T-helper 2 cell treated with Interferon-gamma antibody and Interleukin-4, amounts not matched to agents 5 μg/mL and 100 μg/mL, for 36 hours (primary cell): ENCODE results near the gene EMILIN2.

ENCODE experiments used
- DNase-seq: peaks from one replicate; pipeline ENCODE4 v3.0.0; 2021; ENCODE audit warnings: low spot score
- H3K27ac Mint-ChIP-seq: one replicate; pipeline ENCODE4 v1.8.0; 2021; ENCODE audit warnings: mild to moderate bottlenecking, mixed read lengths
- H3K27me3 Mint-ChIP-seq: one replicate; pipeline ENCODE4 v1.8.0; 2021; ENCODE audit warnings: low read depth, mixed read lengths
- H3K36me3 Mint-ChIP-seq: one replicate; pipeline ENCODE4 v1.8.0; 2021; ENCODE audit warnings: low read depth, mixed read lengths
- H3K4me1 Mint-ChIP-seq: one replicate; pipeline ENCODE4 v1.8.0; 2021; ENCODE audit warnings: low read depth, mixed read lengths
- H3K4me3 Mint-ChIP-seq: one replicate; pipeline ENCODE4 v1.8.0; 2022; ENCODE audit warnings: mild to moderate bottlenecking, moderate library complexity, mixed read lengths
- H3K9me3 Mint-ChIP-seq: one replicate; pipeline ENCODE4 v1.8.0; 2021; ENCODE audit warnings: mixed read lengths

EMILIN2 gene

GRCh38 chr18:2893056-2893455 is 46.2 kb downstream of the EMILIN2 start:
- Mint-ChIP-seq H3K36me3 (peaks cover 50% of the 10 kb centered on the region), H3K27ac (peak overlapping the region; percentile 73), H3K27me3 (no peaks in the 10 kb centered on the region), H3K9me3 (peaks cover 22% of the 10 kb centered on the region), H3K4me1 (peaks cover 47% of the 10 kb centered on the region), H3K4me3 (peak overlapping the region; percentile 67)
- DNase-seq, result no peak

- Mint-ChIP-seq H3K36me3 (peaks cover 48% of the 10 kb centered on the region), H3K9me3 (peaks cover 19% of the 10 kb centered on the region), H3K4me1 (peaks cover 50% of the 10 kb centered on the region), H3K4me3 (no peak overlapping the region), H3K27ac (no peak overlapping the region), H3K27me3 (no peaks in the 10 kb centered on the region)
- DNase-seq, result no peak
These were observed 46.9 kb downstream of the EMILIN2 start for GRCh38 chr18:2893676-2894075.

- H3K27ac Mint-ChIP-seq, result no peak overlapping the region
- H3K4me3 Mint-ChIP-seq, result no peak overlapping the region
- peaks cover 19% of the 10 kb centered on the region for H3K9me3 Mint-ChIP-seq
- no peaks in the 10 kb centered on the region for H3K27me3 Mint-ChIP-seq
- H3K4me1 Mint-ChIP-seq, result peaks cover 48% of the 10 kb centered on the region
- peaks cover 47% of the 10 kb centered on the region for H3K36me3 Mint-ChIP-seq
- no peak for DNase-seq
These were observed 47.5 kb downstream of the EMILIN2 start for GRCh38 chr18:2894131-2894840.

- Mint-ChIP-seq H3K27me3 (no peaks in the 10 kb centered on the region), H3K36me3 (peaks cover 42% of the 10 kb centered on the region), H3K4me1 (peaks cover 45% of the 10 kb centered on the region), H3K9me3 (peaks cover 14% of the 10 kb centered on the region), H3K4me3 (no peak overlapping the region), H3K27ac (peak overlapping the region; percentile 12)
- no peak for DNase-seq
These were observed 48.1 kb downstream of the EMILIN2 start for GRCh38 chr18:2894841-2895370.

- Mint-ChIP-seq H3K27ac (peak overlapping the region; percentile 12), H3K4me1 (peaks cover 40% of the 10 kb centered on the region), H3K27me3 (no peaks in the 10 kb centered on the region), H3K9me3 (peaks cover 12% of the 10 kb centered on the region), H3K36me3 (peaks cover 37% of the 10 kb centered on the region), H3K4me3 (no peak overlapping the region)
- no peak for DNase-seq
These were observed 48.6 kb downstream of the EMILIN2 start for GRCh38 chr18:2895391-2895790.

GRCh38 chr18:2896990-2897389 is 50.2 kb downstream of the EMILIN2 start:
- peaks cover 22% of the 10 kb centered on the region for H3K36me3 Mint-ChIP-seq
- H3K27me3 Mint-ChIP-seq, result no peaks in the 10 kb centered on the region
- H3K4me3 Mint-ChIP-seq, result no peak overlapping the region
- peaks cover 12% of the 10 kb centered on the region for H3K9me3 Mint-ChIP-seq
- H3K4me1 Mint-ChIP-seq, result peaks cover 24% of the 10 kb centered on the region
- no peak for DNase-seq
- H3K27ac Mint-ChIP-seq, result no peak overlapping the region

- H3K27me3 Mint-ChIP-seq, result no peaks in the 10 kb centered on the region
- peaks cover 12% of the 10 kb centered on the region for H3K9me3 Mint-ChIP-seq
- no peak overlapping the region for H3K27ac Mint-ChIP-seq
- no peak overlapping the region for H3K4me3 Mint-ChIP-seq
- DNase-seq, result no peak
- H3K4me1 Mint-ChIP-seq, result peaks cover 21% of the 10 kb centered on the region
- peaks cover 21% of the 10 kb centered on the region for H3K36me3 Mint-ChIP-seq
These were observed 50.8 kb downstream of the EMILIN2 start for GRCh38 chr18:2897448-2898185.

- H3K4me3 Mint-ChIP-seq, result no peak overlapping the region
- H3K4me1 Mint-ChIP-seq, result peaks cover 17% of the 10 kb centered on the region
- H3K36me3 Mint-ChIP-seq, result peaks cover 18% of the 10 kb centered on the region
- H3K27ac Mint-ChIP-seq, result peak overlapping the region; percentile 50
- DNase-seq, result no peak
- H3K9me3 Mint-ChIP-seq, result peaks cover 12% of the 10 kb centered on the region
- H3K27me3 Mint-ChIP-seq, result no peaks in the 10 kb centered on the region
These were observed 51.4 kb downstream of the EMILIN2 start for GRCh38 chr18:2898186-2898640.

- Mint-ChIP-seq H3K4me1 (peaks cover 11% of the 10 kb centered on the region), H3K36me3 (peaks cover 2% of the 10 kb centered on the region), H3K4me3 (no peak overlapping the region), H3K27ac (no peak overlapping the region), H3K27me3 (no peaks in the 10 kb centered on the region), H3K9me3 (no peaks in the 10 kb centered on the region)
- DNase-seq, result no peak
These were observed 54.0 kb downstream of the EMILIN2 start for GRCh38 chr18:2900684-2901422.

GRCh38 chr18:2901423-2901985 is 54.7 kb downstream of the EMILIN2 start:
- H3K4me3 Mint-ChIP-seq, result no peak overlapping the region
- H3K9me3 Mint-ChIP-seq, result no peaks in the 10 kb centered on the region
- no peak for DNase-seq
- H3K27ac Mint-ChIP-seq, result no peak overlapping the region
- H3K36me3 Mint-ChIP-seq, result peaks cover 2% of the 10 kb centered on the region
- H3K4me1 Mint-ChIP-seq, result peaks cover 12% of the 10 kb centered on the region
- no peaks in the 10 kb centered on the region for H3K27me3 Mint-ChIP-seq

GRCh38 chr18:2902327-2902726 is 55.5 kb downstream of the EMILIN2 start:
- Mint-ChIP-seq H3K4me1 (peaks cover 12% of the 10 kb centered on the region), H3K27ac (no peak overlapping the region), H3K36me3 (peaks cover 5% of the 10 kb centered on the region), H3K9me3 (no peaks in the 10 kb centered on the region), H3K27me3 (no peaks in the 10 kb centered on the region), H3K4me3 (no peak overlapping the region)
- no peak for DNase-seq

GRCh38 chr18:2903006-2903405 is 56.2 kb downstream of the EMILIN2 start:
- DNase-seq, result no peak
- H3K4me3 Mint-ChIP-seq, result no peak overlapping the region
- no peak overlapping the region for H3K27ac Mint-ChIP-seq
- H3K27me3 Mint-ChIP-seq, result no peaks in the 10 kb centered on the region
- peaks cover 12% of the 10 kb centered on the region for H3K36me3 Mint-ChIP-seq
- H3K9me3 Mint-ChIP-seq, result no peaks in the 10 kb centered on the region
- H3K4me1 Mint-ChIP-seq, result peaks cover 14% of the 10 kb centered on the region

- peaks cover 18% of the 10 kb centered on the region for H3K4me1 Mint-ChIP-seq
- peak; percentile 39 for DNase-seq
- H3K27ac Mint-ChIP-seq, result peak overlapping the region; percentile 79
- no peaks in the 10 kb centered on the region for H3K27me3 Mint-ChIP-seq
- peaks cover 31% of the 10 kb centered on the region for H3K36me3 Mint-ChIP-seq
- no peaks in the 10 kb centered on the region for H3K9me3 Mint-ChIP-seq
- H3K4me3 Mint-ChIP-seq, result peak overlapping the region; percentile 83
These were observed 59.3 kb downstream of the EMILIN2 start for GRCh38 chr18:2905854-2906703.
